HTR-8/SVneo (cell line): ENCODE measurements around the gene FAM131C.

Experiments used
- DNase-seq: peaks from one replicate; pipeline ENCODE4 v3.0.0; 2011; ENCODE audit warnings: low spot score, mixed read lengths; ENCODE audit not compliant: insufficient read length
- FAIRE-seq: peaks from 2 replicates; lab custom pipeline; 2011; peaks lifted over from hg19 to GRCh38; lab: Jason Lieb, UNC

Gene FAM131C, protein sequence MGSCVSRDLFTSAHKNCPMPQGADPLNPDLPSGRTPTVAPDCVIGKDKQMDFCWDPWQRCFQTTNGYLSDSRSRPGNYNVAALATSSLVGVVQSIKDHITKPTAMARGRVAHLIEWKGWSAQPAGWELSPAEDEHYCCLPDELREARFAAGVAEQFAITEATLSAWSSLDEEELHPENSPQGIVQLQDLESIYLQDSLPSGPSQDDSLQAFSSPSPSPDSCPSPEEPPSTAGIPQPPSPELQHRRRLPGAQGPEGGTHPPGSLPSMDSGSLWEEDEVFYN

GRCh38 chr1:16073490-16074119 is at the start of gene FAM131C:
TSS of gene FAM131C (minus strand) at chr1:16073651. CDS start at chr1:16073442, 209 bp downstream.
- FAIRE-seq = peak; percentile 42
- DNase-seq = peak; percentile 60

- DNase-seq (no peak), FAIRE-seq (peak; percentile 38)
Measured at GRCh38 chr1:16122916-16123315, 49.5 kb upstream of the FAM131C start.

DNA sequence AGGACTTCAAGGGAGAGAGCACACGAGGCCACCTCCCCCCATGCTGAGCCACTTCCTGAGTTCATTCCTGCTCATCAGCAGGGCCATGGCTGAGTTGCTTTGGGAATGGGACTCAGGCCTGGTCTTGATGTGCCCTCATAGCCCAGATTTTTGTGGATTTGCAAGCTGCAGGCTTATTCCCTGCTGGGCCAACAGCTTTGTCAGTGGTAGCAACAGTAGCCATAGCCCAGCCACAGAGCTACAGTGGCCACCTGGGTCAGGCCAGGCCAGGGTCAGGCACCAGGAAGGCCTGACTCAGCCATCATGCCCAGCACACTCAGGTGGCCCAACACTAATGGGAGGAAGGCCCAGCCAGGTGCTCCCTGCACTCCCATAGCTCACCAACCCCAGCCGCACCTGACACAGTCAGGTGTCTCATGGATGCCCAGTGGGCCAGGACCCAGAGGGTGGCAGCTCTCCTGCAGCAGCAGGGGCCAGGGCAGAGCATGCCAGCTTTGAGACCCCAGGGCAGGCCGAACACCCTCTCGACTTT is 49.0 kb upstream of the FAM131C start:
- DNase-seq (no peak), FAIRE-seq (no peak)

- FAIRE-seq = no peak
- DNase-seq = no peak
Measured at GRCh38 chr1:16120940-16121410, 47.5 kb upstream of the FAM131C start.

DNA sequence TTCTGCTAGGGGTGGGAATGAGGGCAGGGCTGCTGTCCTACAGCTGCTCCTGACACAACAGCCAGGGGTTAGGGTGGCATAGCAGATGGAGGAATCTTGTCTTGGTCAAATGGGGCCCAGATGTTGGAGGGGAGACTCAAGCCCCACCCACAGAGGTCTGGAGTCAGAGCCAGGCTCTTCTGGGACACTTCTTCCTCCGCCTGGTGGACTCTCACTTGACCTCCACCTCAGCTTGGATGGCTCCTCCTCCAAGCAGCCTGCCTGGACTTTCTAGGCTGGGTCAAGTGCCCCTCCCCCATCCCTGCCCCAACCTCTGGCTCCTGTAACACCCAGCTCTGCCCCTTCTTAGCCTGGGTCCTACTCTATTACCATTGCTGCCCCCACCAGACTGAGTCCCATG is 47.0 kb upstream of the FAM131C start:
- FAIRE-seq (no peak), DNase-seq (no peak)

- no peak for FAIRE-seq
- DNase-seq = no peak
Measured at GRCh38 chr1:16119926-16120325, 46.5 kb upstream of the FAM131C start.

GRCh38 chr1:16119504-16119903 is 46.1 kb upstream of the FAM131C start:
- no peak for FAIRE-seq

GRCh38 chr1:16118706-16119105 is 45.3 kb upstream of the FAM131C start:
- no peak for FAIRE-seq
- no peak for DNase-seq

More at GRCh38 chr1:16119504-16119903, 46.1 kb upstream of the FAM131C start:
- no peak for DNase-seq

- DNase-seq (no peak), FAIRE-seq (no peak)
Measured at GRCh38 chr1:16117936-16118335, 44.5 kb upstream of the FAM131C start.

- FAIRE-seq (no peak), DNase-seq (no peak)
Measured at GRCh38 chr1:16117369-16117768, 43.9 kb upstream of the FAM131C start.

DNA sequence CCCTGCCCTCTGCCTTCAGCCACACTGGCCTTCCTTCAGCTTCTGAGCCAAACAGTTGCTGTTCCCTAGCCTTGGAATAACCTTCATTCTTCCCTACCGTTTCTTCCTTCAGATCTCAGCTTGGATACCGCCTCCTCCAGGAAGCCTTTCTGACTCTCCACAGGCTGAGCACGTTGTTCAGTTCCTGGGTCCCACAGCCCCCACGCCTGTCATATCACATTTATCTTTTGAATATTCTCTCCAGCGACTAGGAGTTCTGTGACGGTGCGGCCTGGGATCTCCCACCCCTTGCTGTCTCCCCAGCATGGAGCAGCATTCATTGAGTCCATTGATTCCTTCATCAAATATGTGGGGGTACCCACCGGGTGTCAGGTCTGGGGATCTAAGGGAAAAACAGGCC is 43.2 kb upstream of the FAM131C start:
- FAIRE-seq = no peak
- no peak for DNase-seq

- FAIRE-seq (no peak), DNase-seq (no peak)
Measured at GRCh38 chr1:16116002-16116401, 42.6 kb upstream of the FAM131C start.

GRCh38 chr1:16115468-16115983 is 42.1 kb upstream of the FAM131C start:
- DNase-seq = no peak
- no peak for FAIRE-seq

DNA sequence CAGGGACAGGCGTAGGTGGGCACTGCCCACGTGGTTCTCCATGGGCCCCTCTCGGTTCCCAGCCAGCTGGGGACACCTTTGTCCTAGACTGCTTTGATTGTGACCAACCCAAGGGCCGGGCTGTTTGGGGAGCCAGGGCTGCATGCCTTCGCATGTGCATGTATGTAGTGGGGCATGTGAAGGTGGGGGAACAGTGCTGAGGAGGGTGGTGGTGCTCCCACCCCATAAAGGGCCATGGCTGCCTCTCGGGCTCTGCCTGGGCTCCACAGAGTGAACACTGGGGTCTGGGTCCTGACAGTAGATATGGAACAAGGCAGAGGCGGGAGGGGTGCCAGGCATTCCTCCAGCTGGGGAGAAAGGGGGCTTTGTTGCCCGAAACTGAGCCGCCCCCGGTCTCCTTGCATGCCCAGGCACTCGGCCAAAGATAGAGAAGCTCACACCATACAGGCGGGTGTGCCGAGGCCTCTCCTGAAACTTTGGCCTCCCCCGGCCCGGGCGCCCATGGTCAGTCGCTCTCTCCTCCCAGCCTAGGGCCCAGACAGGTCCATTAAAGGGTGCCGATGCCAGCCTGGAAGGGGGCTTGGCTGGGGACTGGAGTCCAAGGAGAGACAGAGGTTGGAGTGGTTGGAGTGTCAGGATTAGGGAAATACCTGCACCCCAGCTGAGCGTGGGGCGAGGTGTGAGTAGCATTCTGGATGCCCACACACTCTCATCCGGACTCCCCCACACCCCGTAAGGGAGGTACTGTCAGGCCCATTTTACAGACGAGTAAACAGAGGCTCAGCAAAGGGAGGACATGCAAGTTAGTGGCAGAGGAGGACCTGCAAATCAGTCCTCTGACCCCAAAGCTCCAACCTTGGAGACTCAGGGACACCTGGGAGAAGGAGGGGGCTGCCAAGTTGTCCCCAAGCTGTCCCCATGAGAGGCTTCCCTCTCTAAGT is 41.3 kb upstream of the FAM131C start:
- no peak for FAIRE-seq
- DNase-seq = no peak

GRCh38 chr1:16112596-16113555 is 39.4 kb upstream of the FAM131C start:
- FAIRE-seq = peak; percentile 40
- peak; percentile 64 for DNase-seq

- DNase-seq (no peak), FAIRE-seq (peak; percentile 97)
Measured at GRCh38 chr1:16111771-16112595, 38.5 kb upstream of the FAM131C start.

GRCh38 chr1:16110884-16111283 is 37.4 kb upstream of the FAM131C start:
- no peak for DNase-seq
- FAIRE-seq = no peak

GRCh38 chr1:16110456-16110855 is 37.0 kb upstream of the FAM131C start:
- no peak for DNase-seq
- no peak for FAIRE-seq
